ENCODE data around the gene GALNS. TPM values are rescaled to one million over a fixed set of nuclear protein-coding genes. Genes with fewer than 3 reads are reported as not detected.
A peak's percentile ranks its signal among the peaks of the same experiment; 100 is the strongest.
"Not testable (repeated sequence)": the region's sequence is repeated elsewhere in the genome, so short reads cannot be mapped to it uniquely, and the experiment has no call there.

Gene GALNS
- total and polyA plus RNA-seq, 9 donors = 9.8 to 28.5 (median 20.6) TPM

GRCh38 chr16:88899901-88900661 is 43.3 kb upstream of the GALNS start:
- Histone ChIP-seq H3K27ac (ENCODE audit: low read length) (no peak overlapping the region), H3K4me1 (ENCODE audit: control insufficient read depth, insufficient read depth, low read length) (peaks cover 81% of the 10 kb centered on the region), H3K4me3 (ENCODE audit: low read length) (no peak overlapping the region), H3K9me3 (replicated peaks; ENCODE audit: control insufficient read depth, low read depth, low read length) (no peaks in the 10 kb centered on the region), H3K36me3 (ENCODE audit: control insufficient read depth, insufficient read depth, low read length) (peaks cover 34% of the 10 kb centered on the region), H3K27me3 (ENCODE audit: control insufficient read depth, insufficient read depth, low read length) (no peaks in the 10 kb centered on the region)
- DNase-seq = no peak
- 73% methylated on average over 37 of the region's 41 CpGs for WGBS (ENCODE audit: insufficient coverage)

GRCh38 chr16:88897696-88898425 is 41.1 kb upstream of the GALNS start:
- H3K9me3 ChIP-seq (replicated peaks; ENCODE audit: control insufficient read depth, low read depth, low read length) = no peaks in the 10 kb centered on the region
- H3K27ac ChIP-seq (ENCODE audit: low read length) = peak overlapping the region; percentile 7
- H3K27me3 ChIP-seq (ENCODE audit: control insufficient read depth, insufficient read depth, low read length) = no peaks in the 10 kb centered on the region
- no peak for DNase-seq
- no peak overlapping the region for H3K4me3 ChIP-seq (ENCODE audit: low read length)
- H3K36me3 ChIP-seq (ENCODE audit: control insufficient read depth, insufficient read depth, low read length) = peaks cover 34% of the 10 kb centered on the region
- peaks cover 77% of the 10 kb centered on the region for H3K4me1 ChIP-seq (ENCODE audit: control insufficient read depth, insufficient read depth, low read length)
- 90% methylated on average over 24 of the region's 34 CpGs for WGBS (ENCODE audit: insufficient coverage)

GRCh38 chr16:88896238-88897070 is 39.7 kb upstream of the GALNS start:
- peak; percentile 55 for DNase-seq
- peaks cover 77% of the 10 kb centered on the region for H3K4me1 ChIP-seq (ENCODE audit: control insufficient read depth, insufficient read depth, low read length)
- WGBS (ENCODE audit: insufficient coverage) = 85% methylated on average over 57 of the region's 57 CpGs
- H3K27me3 ChIP-seq (ENCODE audit: control insufficient read depth, insufficient read depth, low read length) = no peaks in the 10 kb centered on the region
- peaks cover 43% of the 10 kb centered on the region for H3K36me3 ChIP-seq (ENCODE audit: control insufficient read depth, insufficient read depth, low read length)
- peak overlapping the region; percentile 28 for H3K4me3 ChIP-seq (ENCODE audit: low read length)
- H3K27ac ChIP-seq (ENCODE audit: low read length) = peak overlapping the region; percentile 47
- no peaks in the 10 kb centered on the region for H3K9me3 ChIP-seq (replicated peaks; ENCODE audit: control insufficient read depth, low read depth, low read length)

- Histone ChIP-seq H3K27me3 (ENCODE audit: control insufficient read depth, insufficient read depth, low read length) (no peaks in the 10 kb centered on the region), H3K27ac (ENCODE audit: low read length) (no peak overlapping the region), H3K4me1 (ENCODE audit: control insufficient read depth, insufficient read depth, low read length) (peaks cover 68% of the 10 kb centered on the region), H3K36me3 (ENCODE audit: control insufficient read depth, insufficient read depth, low read length) (peaks cover 43% of the 10 kb centered on the region), H3K4me3 (ENCODE audit: low read length) (peak overlapping the region; percentile 28), H3K9me3 (replicated peaks; ENCODE audit: control insufficient read depth, low read depth, low read length) (no peaks in the 10 kb centered on the region)
- DNase-seq = no peak
- WGBS (ENCODE audit: insufficient coverage) = 88% methylated on average over 21 of the region's 22 CpGs
These were observed 38.6 kb upstream of the GALNS start for GRCh38 chr16:88895335-88895734.

GRCh38 chr16:88894681-88895300 is 38.0 kb upstream of the GALNS start:
- WGBS (ENCODE audit: insufficient coverage) = 76% methylated on average over 15 of the region's 21 CpGs
- Histone ChIP-seq H3K27ac (ENCODE audit: low read length) (no peak overlapping the region), H3K27me3 (ENCODE audit: control insufficient read depth, insufficient read depth, low read length) (no peaks in the 10 kb centered on the region), H3K9me3 (replicated peaks; ENCODE audit: control insufficient read depth, low read depth, low read length) (no peaks in the 10 kb centered on the region), H3K36me3 (ENCODE audit: control insufficient read depth, insufficient read depth, low read length) (peaks cover 48% of the 10 kb centered on the region), H3K4me1 (ENCODE audit: control insufficient read depth, insufficient read depth, low read length) (peaks cover 66% of the 10 kb centered on the region), H3K4me3 (ENCODE audit: low read length) (peak overlapping the region; percentile 28)
- no peak for DNase-seq

GRCh38 chr16:88894266-88894665 is 37.5 kb upstream of the GALNS start:
- H3K4me3 ChIP-seq (ENCODE audit: low read length); H3K27me3 ChIP-seq (ENCODE audit: control insufficient read depth, insufficient read depth, low read length); DNase-seq; H3K27ac ChIP-seq (ENCODE audit: low read length); H3K9me3 ChIP-seq (replicated peaks; ENCODE audit: control insufficient read depth, low read depth, low read length): not testable (repeated sequence)
- WGBS (ENCODE audit: insufficient coverage) = 82% methylated on average over 3 of the region's 6 CpGs
- H3K36me3 ChIP-seq (ENCODE audit: control insufficient read depth, insufficient read depth, low read length) = peaks cover 51% of the 10 kb centered on the region
- H3K4me1 ChIP-seq (ENCODE audit: control insufficient read depth, insufficient read depth, low read length) = peaks cover 66% of the 10 kb centered on the region

GRCh38 chr16:88893127-88893968 is 36.6 kb upstream of the GALNS start:
- H3K9me3 ChIP-seq (replicated peaks; ENCODE audit: control insufficient read depth, low read depth, low read length) = no peaks in the 10 kb centered on the region
- peaks cover 48% of the 10 kb centered on the region for H3K36me3 ChIP-seq (ENCODE audit: control insufficient read depth, insufficient read depth, low read length)
- H3K4me1 ChIP-seq (ENCODE audit: control insufficient read depth, insufficient read depth, low read length) = peaks cover 70% of the 10 kb centered on the region
- no peak overlapping the region for H3K4me3 ChIP-seq (ENCODE audit: low read length)
- H3K27me3 ChIP-seq (ENCODE audit: control insufficient read depth, insufficient read depth, low read length) = no peaks in the 10 kb centered on the region
- WGBS (ENCODE audit: insufficient coverage) = 78% methylated on average over 18 of the region's 19 CpGs
- peak; percentile 59 for DNase-seq
- H3K27ac ChIP-seq (ENCODE audit: low read length) = no peak overlapping the region

GRCh38 chr16:88892065-88892464 is 35.3 kb upstream of the GALNS start:
- Histone ChIP-seq H3K36me3 (ENCODE audit: control insufficient read depth, insufficient read depth, low read length) (peaks cover 39% of the 10 kb centered on the region), H3K4me3 (ENCODE audit: low read length) (no peak overlapping the region), H3K9me3 (replicated peaks; ENCODE audit: control insufficient read depth, low read depth, low read length) (no peaks in the 10 kb centered on the region), H3K4me1 (ENCODE audit: control insufficient read depth, insufficient read depth, low read length) (peaks cover 69% of the 10 kb centered on the region), H3K27me3 (ENCODE audit: control insufficient read depth, insufficient read depth, low read length) (no peaks in the 10 kb centered on the region), H3K27ac (ENCODE audit: low read length) (no peak overlapping the region)
- DNase-seq = no peak
- WGBS (ENCODE audit: insufficient coverage) = 84% methylated on average over 19 of the region's 20 CpGs

- H3K4me3 ChIP-seq (ENCODE audit: low read length) = no peak overlapping the region
- H3K27ac ChIP-seq (ENCODE audit: low read length) = no peak overlapping the region
- H3K9me3 ChIP-seq (replicated peaks; ENCODE audit: control insufficient read depth, low read depth, low read length) = no peaks in the 10 kb centered on the region
- no peaks in the 10 kb centered on the region for H3K27me3 ChIP-seq (ENCODE audit: control insufficient read depth, insufficient read depth, low read length)
- DNase-seq = no peak
- H3K4me1 ChIP-seq (ENCODE audit: control insufficient read depth, insufficient read depth, low read length) = peaks cover 71% of the 10 kb centered on the region
- peaks cover 33% of the 10 kb centered on the region for H3K36me3 ChIP-seq (ENCODE audit: control insufficient read depth, insufficient read depth, low read length)
- 61% methylated on average over 16 of the region's 16 CpGs for WGBS (ENCODE audit: insufficient coverage)
These were observed 34.3 kb upstream of the GALNS start for GRCh38 chr16:88891083-88891482.
